GM23338 (cell line): ENCODE data around the gene THAP9. TPM values are rescaled to one million over a fixed set of nuclear protein-coding genes. Genes with fewer than 3 reads are reported as not detected.

Experiments
- ATAC-seq: fragments of 200-7000 bp; cut with Tn5 transposase; 3 replicates; pipeline ENCODE4 v1.9.1; 2020
- DNase-seq: peaks from one replicate; pipeline ENCODE4 v3.0.0-alpha.2; 2015; ENCODE audit warnings: low spot score
- H2AFZ ChIP-seq: fragments of 200-600 bp; sonication (generic); 2 replicates; pipeline ENCODE4 v1.8.0; 2016; ENCODE audit warnings: antibody characterized with exemption, mild to moderate bottlenecking, moderate library complexity
- H3F3A ChIP-seq: fragments of 200-600 bp; sonication (generic); replicated peaks from 2 replicates; pipeline ENCODE4 v1.8.0; 2017; ENCODE audit warnings: antibody characterized with exemption, mixed run types, low read depth
- H3K27ac ChIP-seq: fragments of 200-600 bp; sonication (generic); 2 replicates; pipeline ENCODE4 v1.6.1; 2016; ENCODE audit warnings: low read depth
- H3K27me3 ChIP-seq: fragments of 200-600 bp; sonication (generic); 2 replicates; pipeline ENCODE4 v1.8.0; 2016; ENCODE audit warnings: mild to moderate bottlenecking, mixed run types, moderate library complexity; ENCODE audit not compliant: insufficient read depth
- H3K36me3 ChIP-seq: fragments of 200-600 bp; sonication (generic); 2 replicates; pipeline ENCODE4 v1.8.0; 2016; ENCODE audit warnings: mild to moderate bottlenecking; ENCODE audit not compliant: insufficient read depth
- H3K4me1 ChIP-seq: fragments of 200-600 bp; sonication (generic); 2 replicates; pipeline ENCODE4 v1.8.0; 2016; ENCODE audit warnings: mild to moderate bottlenecking, moderate library complexity; ENCODE audit not compliant: insufficient read depth
- H3K4me2 ChIP-seq: fragments of 200-600 bp; sonication (generic); 2 replicates; pipeline ENCODE4 v1.7.1; 2017; ENCODE audit warnings: mixed run types
- H3K4me3 ChIP-seq: fragments of 200-600 bp; sonication (generic); 2 replicates; pipeline ENCODE4 v1.6.1; 2016; ENCODE audit warnings: mixed run types
- H3K79me2 ChIP-seq: fragments of 200-600 bp; sonication (generic); replicated peaks from 2 replicates; pipeline ENCODE4 v1.8.0; 2017; ENCODE audit warnings: mild to moderate bottlenecking; ENCODE audit not compliant: insufficient read depth
- H3K9me2 ChIP-seq: fragments of 200-600 bp; sonication (generic); 2 replicates; pipeline ENCODE4 v1.8.0; 2017; ENCODE audit not compliant: insufficient read depth
- H4K20me1 ChIP-seq: fragments of 200-600 bp; sonication (generic); replicated peaks from 2 replicates; pipeline ENCODE4 v1.8.0; 2017; ENCODE audit warnings: mild to moderate bottlenecking; ENCODE audit not compliant: insufficient read depth
- H3K27ac Mint-ChIP-seq: 2 replicates; pipeline ENCODE4 v1.8.0; 2020; ENCODE audit warnings: inconsistent platforms, mild to moderate bottlenecking, moderate library complexity, mixed read lengths
- H3K27me3 Mint-ChIP-seq: 3 replicates; pipeline ENCODE4 v1.8.0; 2022; ENCODE audit warnings: low read depth, mild to moderate bottlenecking, moderate library complexity, mixed read lengths, inconsistent platforms; ENCODE audit not compliant: insufficient read depth, poor library complexity
- H3K36me3 Mint-ChIP-seq: 3 replicates; pipeline ENCODE4 v1.8.0; 2021; ENCODE audit warnings: low read depth, mild to moderate bottlenecking, inconsistent platforms, moderate library complexity, mixed read lengths
- H3K4me1 Mint-ChIP-seq: 3 replicates; pipeline ENCODE4 v1.8.0; 2020; ENCODE audit warnings: mild to moderate bottlenecking, inconsistent platforms, mixed read lengths
- H3K4me3 Mint-ChIP-seq: 3 replicates; pipeline ENCODE4 v1.8.0; 2021; ENCODE audit warnings: moderate library complexity, mild to moderate bottlenecking, inconsistent platforms, mixed read lengths
- H3K9me3 Mint-ChIP-seq: 3 replicates; pipeline ENCODE4 v1.8.0; 2020; ENCODE audit warnings: moderate library complexity, mild to moderate bottlenecking, inconsistent platforms, mixed read lengths
- NANOG ChIP-seq: IDR thresholded peaks from 2 replicates; pipeline ENCODE4 v1.6.1; 2016; ENCODE audit warnings: antibody characterized with exemption, borderline replicate concordance
- polyA plus RNA-seq: library from polyadenylated mRNA; unstranded; fragments of >200 nt; fragmentation: Nextera tagmentation; extraction: Ambion mirVana; gene quantifications from 2 replicates; pipeline ENCODE4 v1.2.1, GENCODE V29; 2016
- total RNA-seq: library from RNA; depleted of rRNA; stranded (reverse); fragments of >200 nt; shearing (Covaris generic); gene quantifications from 2 replicates; pipeline ENCODE4 v1.2.3, GENCODE V29; 2014
- TF ChIP-seq, protein P1 (sequence below): IDR thresholded peaks from one replicate; pipeline ENCODE4 v1.6.1; 2018; ENCODE audit warnings: antibody characterized with exemption; ENCODE audit not compliant: unreplicated experiment
- TF ChIP-seq, protein P2 (sequence below): fragments of 250-450 bp; sonication (Bioruptor Pico); IDR thresholded peaks from 2 replicates; pipeline ENCODE4 v1.5.0; 2020; ENCODE audit warnings: mild to moderate bottlenecking, moderate library complexity
- TF ChIP-seq, protein P3 (sequence below), 2 experiments: fragments of 200-600 bp in 1 of 2; sonication (generic) in 1 of 2; conservative IDR thresholded peaks; 2 replicates each; pipeline versions ENCODE4 v1.5.1 to v1.6.1; 2016 to 2017; ENCODE audit warnings: antibody characterized with exemption in 2 of 2, low read depth in 2 of 2, mild to moderate bottlenecking in 2 of 2, moderate library complexity in 1 of 2
- TF ChIP-seq, protein P4 (sequence below): IDR thresholded peaks from 2 replicates; pipeline ENCODE4 v1.6.1; 2016; ENCODE audit warnings: antibody characterized with exemption

THAP9 gene
- total and polyA plus RNA-seq, 2 experiments from 2014 or later, result 8.7 to 22.3 TPM

DNA sequence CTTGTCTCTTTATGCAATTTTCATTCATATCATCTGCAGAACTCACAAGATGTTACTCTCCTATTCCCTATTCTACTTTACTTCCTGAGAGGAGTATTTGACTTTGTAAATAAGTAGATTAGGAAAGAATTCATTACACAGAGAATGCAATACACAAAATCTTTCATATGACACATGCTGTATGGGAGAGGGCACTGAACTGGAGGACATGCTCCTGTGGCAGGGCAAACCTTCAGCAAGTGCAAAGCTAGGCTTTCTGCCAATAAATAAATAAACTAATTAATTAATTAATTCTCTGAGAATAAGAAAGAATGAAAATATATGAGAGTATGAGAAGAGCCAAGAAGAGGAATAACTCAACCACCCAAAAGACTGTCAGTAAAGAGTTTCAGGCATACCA is 33.9 kb downstream of the THAP9 start:
- no peaks in the 10 kb centered on the region for H3K9me2 ChIP-seq
- ATAC-seq, result no peak
- DNase-seq, result no peak
- H3K27ac ChIP-seq, result no peak overlapping the region
- H3F3A ChIP-seq, result no peaks in the 10 kb centered on the region
- no peaks in the 10 kb centered on the region for H3K4me1 ChIP-seq
- no peak overlapping the region for H2AFZ ChIP-seq
- Mint-ChIP-seq H3K36me3 (peaks cover 14% of the 10 kb centered on the region; the same call in 2 of the 3 replicates), H3K27me3 (no peaks in the 10 kb centered on the region), H3K4me1 (no peaks in the 10 kb centered on the region), H3K27ac (no peak overlapping the region), H3K9me3 (no peaks in the 10 kb centered on the region), H3K4me3 (no peak overlapping the region)
- H3K36me3 ChIP-seq, result no peaks in the 10 kb centered on the region
- H3K4me2 ChIP-seq, result no peak overlapping the region
- H4K20me1 ChIP-seq, result no peaks in the 10 kb centered on the region
- no peaks in the 10 kb centered on the region for H3K79me2 ChIP-seq
- H3K4me3 ChIP-seq, result no peak overlapping the region
- no peak for TF ChIP-seq NANOG
- TF ChIP-seq, protein P1, sequence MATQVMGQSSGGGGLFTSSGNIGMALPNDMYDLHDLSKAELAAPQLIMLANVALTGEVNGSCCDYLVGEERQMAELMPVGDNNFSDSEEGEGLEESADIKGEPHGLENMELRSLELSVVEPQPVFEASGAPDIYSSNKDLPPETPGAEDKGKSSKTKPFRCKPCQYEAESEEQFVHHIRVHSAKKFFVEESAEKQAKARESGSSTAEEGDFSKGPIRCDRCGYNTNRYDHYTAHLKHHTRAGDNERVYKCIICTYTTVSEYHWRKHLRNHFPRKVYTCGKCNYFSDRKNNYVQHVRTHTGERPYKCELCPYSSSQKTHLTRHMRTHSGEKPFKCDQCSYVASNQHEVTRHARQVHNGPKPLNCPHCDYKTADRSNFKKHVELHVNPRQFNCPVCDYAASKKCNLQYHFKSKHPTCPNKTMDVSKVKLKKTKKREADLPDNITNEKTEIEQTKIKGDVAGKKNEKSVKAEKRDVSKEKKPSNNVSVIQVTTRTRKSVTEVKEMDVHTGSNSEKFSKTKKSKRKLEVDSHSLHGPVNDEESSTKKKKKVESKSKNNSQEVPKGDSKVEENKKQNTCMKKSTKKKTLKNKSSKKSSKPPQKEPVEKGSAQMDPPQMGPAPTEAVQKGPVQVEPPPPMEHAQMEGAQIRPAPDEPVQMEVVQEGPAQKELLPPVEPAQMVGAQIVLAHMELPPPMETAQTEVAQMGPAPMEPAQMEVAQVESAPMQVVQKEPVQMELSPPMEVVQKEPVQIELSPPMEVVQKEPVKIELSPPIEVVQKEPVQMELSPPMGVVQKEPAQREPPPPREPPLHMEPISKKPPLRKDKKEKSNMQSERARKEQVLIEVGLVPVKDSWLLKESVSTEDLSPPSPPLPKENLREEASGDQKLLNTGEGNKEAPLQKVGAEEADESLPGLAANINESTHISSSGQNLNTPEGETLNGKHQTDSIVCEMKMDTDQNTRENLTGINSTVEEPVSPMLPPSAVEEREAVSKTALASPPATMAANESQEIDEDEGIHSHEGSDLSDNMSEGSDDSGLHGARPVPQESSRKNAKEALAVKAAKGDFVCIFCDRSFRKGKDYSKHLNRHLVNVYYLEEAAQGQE, result no peak
- TF ChIP-seq, protein P2, sequence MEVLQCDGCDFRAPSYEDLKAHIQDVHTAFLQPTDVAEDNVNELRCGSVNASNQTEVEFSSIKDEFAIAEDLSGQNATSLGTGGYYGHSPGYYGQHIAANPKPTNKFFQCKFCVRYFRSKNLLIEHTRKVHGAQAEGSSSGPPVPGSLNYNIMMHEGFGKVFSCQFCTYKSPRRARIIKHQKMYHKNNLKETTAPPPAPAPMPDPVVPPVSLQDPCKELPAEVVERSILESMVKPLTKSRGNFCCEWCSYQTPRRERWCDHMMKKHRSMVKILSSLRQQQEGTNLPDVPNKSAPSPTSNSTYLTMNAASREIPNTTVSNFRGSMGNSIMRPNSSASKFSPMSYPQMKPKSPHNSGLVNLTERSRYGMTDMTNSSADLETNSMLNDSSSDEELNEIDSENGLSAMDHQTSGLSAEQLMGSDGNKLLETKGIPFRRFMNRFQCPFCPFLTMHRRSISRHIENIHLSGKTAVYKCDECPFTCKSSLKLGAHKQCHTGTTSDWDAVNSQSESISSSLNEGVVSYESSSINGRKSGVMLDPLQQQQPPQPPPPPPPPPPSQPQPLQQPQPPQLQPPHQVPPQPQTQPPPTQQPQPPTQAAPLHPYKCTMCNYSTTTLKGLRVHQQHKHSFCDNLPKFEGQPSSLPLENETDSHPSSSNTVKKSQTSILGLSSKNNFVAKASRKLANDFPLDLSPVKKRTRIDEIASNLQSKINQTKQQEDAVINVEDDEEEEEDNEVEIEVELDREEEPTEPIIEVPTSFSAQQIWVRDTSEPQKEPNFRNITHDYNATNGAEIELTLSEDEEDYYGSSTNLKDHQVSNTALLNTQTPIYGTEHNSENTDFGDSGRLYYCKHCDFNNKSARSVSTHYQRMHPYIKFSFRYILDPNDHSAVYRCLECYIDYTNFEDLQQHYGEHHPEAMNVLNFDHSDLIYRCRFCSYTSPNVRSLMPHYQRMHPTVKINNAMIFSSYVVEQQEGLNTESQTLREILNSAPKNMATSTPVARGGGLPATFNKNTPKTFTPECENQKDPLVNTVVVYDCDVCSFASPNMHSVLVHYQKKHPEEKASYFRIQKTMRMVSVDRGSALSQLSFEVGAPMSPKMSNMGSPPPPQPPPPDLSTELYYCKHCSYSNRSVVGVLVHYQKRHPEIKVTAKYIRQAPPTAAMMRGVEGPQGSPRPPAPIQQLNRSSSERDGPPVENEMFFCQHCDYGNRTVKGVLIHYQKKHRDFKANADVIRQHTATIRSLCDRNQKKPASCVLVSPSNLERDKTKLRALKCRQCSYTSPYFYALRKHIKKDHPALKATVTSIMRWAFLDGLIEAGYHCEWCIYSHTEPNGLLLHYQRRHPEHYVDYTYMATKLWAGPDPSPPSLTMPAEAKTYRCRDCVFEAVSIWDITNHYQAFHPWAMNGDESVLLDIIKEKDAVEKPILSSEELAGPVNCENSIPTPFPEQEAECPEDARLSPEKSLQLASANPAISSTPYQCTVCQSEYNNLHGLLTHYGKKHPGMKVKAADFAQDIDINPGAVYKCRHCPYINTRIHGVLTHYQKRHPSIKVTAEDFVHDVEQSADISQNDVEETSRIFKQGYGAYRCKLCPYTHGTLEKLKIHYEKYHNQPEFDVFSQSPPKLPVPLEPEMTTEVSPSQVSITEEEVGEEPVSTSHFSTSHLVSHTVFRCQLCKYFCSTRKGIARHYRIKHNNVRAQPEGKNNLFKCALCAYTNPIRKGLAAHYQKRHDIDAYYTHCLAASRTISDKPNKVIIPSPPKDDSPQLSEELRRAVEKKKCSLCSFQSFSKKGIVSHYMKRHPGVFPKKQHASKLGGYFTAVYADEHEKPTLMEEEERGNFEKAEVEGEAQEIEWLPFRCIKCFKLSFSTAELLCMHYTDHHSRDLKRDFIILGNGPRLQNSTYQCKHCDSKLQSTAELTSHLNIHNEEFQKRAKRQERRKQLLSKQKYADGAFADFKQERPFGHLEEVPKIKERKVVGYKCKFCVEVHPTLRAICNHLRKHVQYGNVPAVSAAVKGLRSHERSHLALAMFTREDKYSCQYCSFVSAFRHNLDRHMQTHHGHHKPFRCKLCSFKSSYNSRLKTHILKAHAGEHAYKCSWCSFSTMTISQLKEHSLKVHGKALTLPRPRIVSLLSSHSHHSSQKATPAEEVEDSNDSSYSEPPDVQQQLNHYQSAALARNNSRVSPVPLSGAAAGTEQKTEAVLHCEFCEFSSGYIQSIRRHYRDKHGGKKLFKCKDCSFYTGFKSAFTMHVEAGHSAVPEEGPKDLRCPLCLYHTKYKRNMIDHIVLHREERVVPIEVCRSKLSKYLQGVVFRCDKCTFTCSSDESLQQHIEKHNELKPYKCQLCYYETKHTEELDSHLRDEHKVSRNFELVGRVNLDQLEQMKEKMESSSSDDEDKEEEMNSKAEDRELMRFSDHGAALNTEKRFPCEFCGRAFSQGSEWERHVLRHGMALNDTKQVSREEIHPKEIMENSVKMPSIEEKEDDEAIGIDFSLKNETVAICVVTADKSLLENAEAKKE, result no peak
- TF ChIP-seq, protein P3, sequence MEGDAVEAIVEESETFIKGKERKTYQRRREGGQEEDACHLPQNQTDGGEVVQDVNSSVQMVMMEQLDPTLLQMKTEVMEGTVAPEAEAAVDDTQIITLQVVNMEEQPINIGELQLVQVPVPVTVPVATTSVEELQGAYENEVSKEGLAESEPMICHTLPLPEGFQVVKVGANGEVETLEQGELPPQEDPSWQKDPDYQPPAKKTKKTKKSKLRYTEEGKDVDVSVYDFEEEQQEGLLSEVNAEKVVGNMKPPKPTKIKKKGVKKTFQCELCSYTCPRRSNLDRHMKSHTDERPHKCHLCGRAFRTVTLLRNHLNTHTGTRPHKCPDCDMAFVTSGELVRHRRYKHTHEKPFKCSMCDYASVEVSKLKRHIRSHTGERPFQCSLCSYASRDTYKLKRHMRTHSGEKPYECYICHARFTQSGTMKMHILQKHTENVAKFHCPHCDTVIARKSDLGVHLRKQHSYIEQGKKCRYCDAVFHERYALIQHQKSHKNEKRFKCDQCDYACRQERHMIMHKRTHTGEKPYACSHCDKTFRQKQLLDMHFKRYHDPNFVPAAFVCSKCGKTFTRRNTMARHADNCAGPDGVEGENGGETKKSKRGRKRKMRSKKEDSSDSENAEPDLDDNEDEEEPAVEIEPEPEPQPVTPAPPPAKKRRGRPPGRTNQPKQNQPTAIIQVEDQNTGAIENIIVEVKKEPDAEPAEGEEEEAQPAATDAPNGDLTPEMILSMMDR (conservative IDR thresholded peaks at IDR 0.05; ENCODE audit: low read depth in 2 of 2), result no peak
- TF ChIP-seq, protein P4, sequence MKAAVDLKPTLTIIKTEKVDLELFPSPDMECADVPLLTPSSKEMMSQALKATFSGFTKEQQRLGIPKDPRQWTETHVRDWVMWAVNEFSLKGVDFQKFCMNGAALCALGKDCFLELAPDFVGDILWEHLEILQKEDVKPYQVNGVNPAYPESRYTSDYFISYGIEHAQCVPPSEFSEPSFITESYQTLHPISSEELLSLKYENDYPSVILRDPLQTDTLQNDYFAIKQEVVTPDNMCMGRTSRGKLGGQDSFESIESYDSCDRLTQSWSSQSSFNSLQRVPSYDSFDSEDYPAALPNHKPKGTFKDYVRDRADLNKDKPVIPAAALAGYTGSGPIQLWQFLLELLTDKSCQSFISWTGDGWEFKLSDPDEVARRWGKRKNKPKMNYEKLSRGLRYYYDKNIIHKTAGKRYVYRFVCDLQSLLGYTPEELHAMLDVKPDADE, result no peak
- H3K27me3 ChIP-seq, result no peaks in the 10 kb centered on the region
